Psoas muscle (tissue), 8 donors: ENCODE results near the gene C1GALT1C1L. TPM values are rescaled to one million over a fixed set of nuclear protein-coding genes. Genes with fewer than 3 reads are reported as not detected.
"Not testable (repeated sequence)": the region's sequence is repeated elsewhere in the genome, so short reads cannot be mapped to it uniquely, and the experiment has no call there.

ENCODE experiments used
- ATAC-seq, 4 donors: fragments of 200-7000 bp; cut with Tn5 transposase; one replicate each; pipeline ENCODE4 v1.9.1; 2020; ENCODE audit warnings: moderate library complexity in 3 of 4, mild to moderate bottlenecking in 2 of 4
- DNase-seq, 2 donors: peaks; one replicate each; pipeline ENCODE4 v3.0.0-alpha.2; 2020
- H3K27ac ChIP-seq: fragments of 200-600 bp; one replicate; pipeline ENCODE4 v1.8.0; 2022
- H3K27me3 ChIP-seq, 3 donors: fragments of 200-600 bp in 1 of 3; one replicate each; pipeline versions ENCODE4 v1.6.1 to v1.8.0; 2013 to 2022; ENCODE audit warnings: low read length in 2 of 3, mild to moderate bottlenecking in 2 of 3, moderate library complexity in 1 of 3; ENCODE audit not compliant: insufficient read depth in 3 of 3
- H3K36me3 ChIP-seq, 2 donors: fragments of 200-600 bp in 1 of 2; one replicate each; pipeline versions ENCODE4 v1.6.1 to v1.8.0; 2013 to 2022; ENCODE audit warnings: low read depth in 1 of 2, mild to moderate bottlenecking in 1 of 2, moderate library complexity in 1 of 2; ENCODE audit not compliant: insufficient read depth in 1 of 2
- H3K4me1 ChIP-seq: fragments of 200-600 bp; one replicate; pipeline ENCODE4 v1.8.0; 2022
- H3K4me3 ChIP-seq: fragments of 200-600 bp; one replicate; pipeline ENCODE4 v1.8.0; 2022; ENCODE audit warnings: mild to moderate bottlenecking
- H3K9me3 ChIP-seq: fragments of 200-600 bp; one replicate; pipeline ENCODE4 v1.8.0; 2022
- WGBS, 3 donors: extraction: QIAGEN DNeasy Blood & Tissue Kit; methylation state at CpG; one replicate each; pipeline versions ENCODE4 v1.1.6 to v1.1.7; 2013; 5-methylcytosine and 5-hydroxymethylcytosine counted together
- intact Hi-C, 2 donors: fragments of 100-400 bp; cut with DNase I; formaldehyde crosslinking; loops; one replicate each; pipeline versions ENCODE4 v1.11.0 to v1.14.2; 2022
- polyA plus RNA-seq, 3 donors: library from polyadenylated mRNA; stranded (reverse); fragments of 200-250 nt; gene quantifications; one replicate each; pipeline ENCODE4 v1.2.3, GENCODE V29; 2013
- total RNA-seq, 4 donors: library from RNA; stranded (reverse); fragmentation: NEBNext Ultra II Directional in 2 of 4; extraction: Animal tissue kit (Norgen Biotek cat#: 25700) in 2 of 4; gene quantifications; one replicate each; pipeline versions ENCODE4 v1.2.1 to v1.2.4, GENCODE V29; 2021 to 2023
- TF ChIP-seq, protein P1 (sequence below): fragments of 200-600 bp; IDR thresholded peaks from one replicate; pipeline ENCODE4 v1.8.0; 2022; ENCODE audit warnings: antibody characterized with exemption
- donor health status: healthy with polysubstance abuse.
- donor health status: DM: no; HTN: no; CAD: no; lungs with moderate emphysema.
- donor health status: Bipolar disorder and iron deficiency.
- donor health status: healthy.
- donor health status: DM: yes; HTN: yes; CAD: no.
- donor health status: DM: no; HTN: no; CAD: no.
- donor health status: DM: no; HTN: no; CAD: no.
- donor health status: DM: yes; HTN: yes; CAD: no.

Gene C1GALT1C1L
- total and polyA plus RNA-seq, 7 donors, result 0.16 to 0.56 (median 0.33) TPM; not detected in 1

DNA sequence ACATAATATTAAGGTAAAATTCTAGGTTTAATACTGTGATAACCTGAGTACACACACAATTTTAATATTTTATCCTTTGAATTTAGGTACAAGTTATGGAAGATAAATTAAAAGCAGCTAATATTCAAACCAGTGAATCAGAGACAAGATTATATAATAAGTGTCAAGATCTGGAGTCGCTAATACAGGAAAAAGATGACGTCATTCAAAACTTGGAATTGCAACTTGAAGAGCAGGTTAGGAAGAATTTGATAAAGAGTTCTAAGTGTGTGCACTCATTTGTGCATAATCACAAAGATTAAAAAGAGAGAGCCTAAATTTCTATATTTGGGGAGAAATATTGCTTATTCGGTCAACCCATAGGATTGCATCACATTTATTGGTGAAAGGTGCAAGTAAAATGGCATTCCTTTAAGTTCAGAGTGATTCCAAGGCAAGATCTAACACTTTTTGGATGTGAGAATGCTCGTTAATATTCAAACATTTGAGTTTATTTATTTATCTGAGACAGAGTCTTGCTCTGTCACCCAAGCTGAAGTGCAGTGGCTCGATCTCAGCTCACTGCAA lies 16.3 kb upstream of the C1GALT1C1L start:
- no peak for ATAC-seq
- Histone ChIP-seq H3K36me3 (no peaks in the 10 kb centered on the region), H3K27me3 (peaks cover 0 to 2% (median 0%) of the 10 kb centered on the region in 3 donors), H3K4me3 (no peak overlapping the region), H3K4me1 (no peaks in the 10 kb centered on the region), H3K27ac (no peak overlapping the region), H3K9me3 (no peaks in the 10 kb centered on the region)
- no peak for DNase-seq
- TF ChIP-seq, protein P1, sequence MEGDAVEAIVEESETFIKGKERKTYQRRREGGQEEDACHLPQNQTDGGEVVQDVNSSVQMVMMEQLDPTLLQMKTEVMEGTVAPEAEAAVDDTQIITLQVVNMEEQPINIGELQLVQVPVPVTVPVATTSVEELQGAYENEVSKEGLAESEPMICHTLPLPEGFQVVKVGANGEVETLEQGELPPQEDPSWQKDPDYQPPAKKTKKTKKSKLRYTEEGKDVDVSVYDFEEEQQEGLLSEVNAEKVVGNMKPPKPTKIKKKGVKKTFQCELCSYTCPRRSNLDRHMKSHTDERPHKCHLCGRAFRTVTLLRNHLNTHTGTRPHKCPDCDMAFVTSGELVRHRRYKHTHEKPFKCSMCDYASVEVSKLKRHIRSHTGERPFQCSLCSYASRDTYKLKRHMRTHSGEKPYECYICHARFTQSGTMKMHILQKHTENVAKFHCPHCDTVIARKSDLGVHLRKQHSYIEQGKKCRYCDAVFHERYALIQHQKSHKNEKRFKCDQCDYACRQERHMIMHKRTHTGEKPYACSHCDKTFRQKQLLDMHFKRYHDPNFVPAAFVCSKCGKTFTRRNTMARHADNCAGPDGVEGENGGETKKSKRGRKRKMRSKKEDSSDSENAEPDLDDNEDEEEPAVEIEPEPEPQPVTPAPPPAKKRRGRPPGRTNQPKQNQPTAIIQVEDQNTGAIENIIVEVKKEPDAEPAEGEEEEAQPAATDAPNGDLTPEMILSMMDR, result no peak
- intact Hi-C loops, result no loop called here
- 88 to 92% (median 91%) methylated on average over 5 of the region's 5 CpGs for WGBS, 3 donors

DNA sequence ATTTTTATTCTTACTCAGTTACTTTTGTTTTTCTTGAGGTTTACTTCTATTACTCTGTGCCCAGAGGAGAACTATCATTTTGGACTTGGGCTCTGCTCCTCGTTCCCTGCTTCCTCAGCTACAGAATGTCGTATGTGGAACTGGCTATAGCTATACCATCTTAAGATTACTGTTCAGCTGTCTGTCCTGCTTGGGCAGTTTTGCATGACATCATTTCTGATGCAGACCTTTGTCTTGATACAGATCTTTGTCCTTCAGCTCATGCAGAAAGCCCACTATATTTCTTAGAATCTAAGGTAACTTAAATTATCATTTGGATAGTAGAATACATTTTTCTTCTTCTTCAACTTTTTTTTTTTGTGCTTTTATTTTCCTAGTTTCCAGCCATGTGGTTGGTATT lies 13.8 kb upstream of the C1GALT1C1L start:
- Histone ChIP-seq H3K4me3 (no peak overlapping the region), H3K36me3 (no peaks in the 10 kb centered on the region), H3K27ac (no peak overlapping the region), H3K4me1 (no peaks in the 10 kb centered on the region), H3K9me3 (no peaks in the 10 kb centered on the region), H3K27me3 (peaks cover 0 to 2% (median 0%) of the 10 kb centered on the region in 3 donors)
- TF ChIP-seq, protein P1, result no peak
- 68 to 79% (median 72%) methylated on average over 2 of the region's 2 CpGs for WGBS, 3 donors
- DNase-seq (no peak), ATAC-seq (no peak)
- intact Hi-C loops, result no loop called here

DNA sequence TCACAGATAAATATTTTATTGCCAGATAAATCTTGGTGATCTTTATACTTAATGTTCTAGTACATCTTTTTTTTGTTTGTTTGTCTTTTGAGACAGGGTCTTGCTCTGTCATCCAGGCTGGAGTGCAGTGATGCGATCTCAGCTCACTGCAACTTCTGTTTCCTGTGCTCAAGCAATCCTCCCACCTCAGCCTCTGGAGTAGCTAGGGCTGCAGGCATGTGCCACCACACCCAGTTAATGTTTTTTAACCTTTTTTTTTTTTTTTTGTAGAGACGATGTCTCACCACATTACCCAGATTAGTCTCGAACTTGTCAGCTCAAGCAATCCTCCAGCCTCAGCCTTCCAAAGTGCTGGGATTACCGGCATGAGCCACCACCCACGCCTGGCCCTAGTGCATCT lies 9.1 kb upstream of the C1GALT1C1L start:
- ATAC-seq (no peak), DNase-seq (no peak)
- Histone ChIP-seq H3K27me3 (peaks cover 0 to 2% (median 0%) of the 10 kb centered on the region in 3 donors), H3K4me1 (no peaks in the 10 kb centered on the region), H3K9me3 (no peaks in the 10 kb centered on the region), H3K27ac (no peak overlapping the region), H3K4me3 (no peak overlapping the region), H3K36me3 (no peaks in the 10 kb centered on the region)
- intact Hi-C loops, result no loop called here
- TF ChIP-seq, protein P1, result no peak
- WGBS, 3 donors, result 68 to 79% (median 70%) methylated on average over 5 of the region's 5 CpGs

DNA sequence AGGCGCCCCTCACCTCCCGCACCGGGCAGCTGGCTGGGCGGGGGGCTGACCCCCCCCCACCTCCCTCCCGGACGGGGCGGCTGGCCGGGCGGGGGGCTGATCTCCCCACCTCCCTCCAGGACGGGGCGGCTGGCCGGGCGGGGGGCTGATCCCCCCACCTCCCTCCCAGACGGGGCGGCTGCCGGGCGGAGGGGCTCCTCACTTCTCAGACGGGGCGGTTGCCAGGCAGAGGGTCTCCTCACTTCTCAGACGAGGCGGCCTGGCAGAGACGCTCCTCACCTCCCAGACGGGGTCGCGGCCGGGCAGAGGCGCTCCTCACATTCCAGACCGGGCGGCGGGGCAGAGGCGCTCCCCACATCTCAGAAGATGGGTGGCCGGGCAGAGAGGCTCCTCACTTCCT lies 1.6 kb upstream of the C1GALT1C1L start:
- H3K27ac ChIP-seq, DNase-seq, H3K36me3 ChIP-seq, ATAC-seq, H3K27me3 ChIP-seq, H3K4me1 ChIP-seq, H3K4me3 ChIP-seq, H3K9me3 ChIP-seq, intact Hi-C loops: not testable (repeated sequence)
- WGBS, 3 donors, result 93 to 100% (median 99%) methylated on average over 3 to 32 of the region's 32 CpGs

DNA sequence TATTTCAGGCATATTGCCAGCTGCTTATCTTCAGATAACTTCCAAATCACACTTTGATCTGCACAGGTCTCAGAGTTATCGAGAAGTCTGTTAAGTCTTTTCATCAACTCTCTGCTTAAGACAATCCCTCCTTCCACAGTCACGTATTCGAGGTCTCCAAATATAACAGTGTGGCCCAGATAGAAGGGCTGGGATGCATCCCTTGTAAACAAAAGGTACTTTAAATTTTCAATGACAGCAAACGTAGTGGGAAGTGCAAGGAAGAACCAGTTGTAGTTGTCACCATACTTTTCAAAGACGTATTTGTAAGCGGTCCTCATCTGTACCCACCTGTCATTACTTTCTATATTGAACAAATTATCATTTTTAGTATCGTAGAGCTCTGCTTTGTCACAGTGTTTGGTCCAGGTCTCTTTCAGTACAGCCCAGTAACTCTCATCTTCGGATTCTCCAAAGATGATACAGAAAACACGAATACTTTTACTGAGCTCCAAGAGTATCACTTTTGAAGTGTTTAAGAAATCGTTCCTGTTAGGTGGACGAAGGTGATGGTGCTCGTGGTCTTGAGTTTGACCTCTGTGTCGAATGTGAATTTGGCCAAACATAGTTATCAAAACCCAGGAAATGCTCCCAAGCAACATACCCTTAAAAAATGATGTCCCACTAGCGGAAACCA lies 445 bp downstream of the C1GALT1C1L start:
- 47 to 57% (median 54%) methylated on average over 14 of the region's 14 CpGs for whole genome bisulfite sequencing, 3 donors
- no peaks in the 10 kb centered on the region for H3K36me3 ChIP-seq
- H3K27me3 ChIP-seq, result no peaks in the 10 kb centered on the region
- DNase-seq, result no peak
- peak overlapping the region; percentile 64 for H3K4me3 ChIP-seq
- no peaks in the 10 kb centered on the region for H3K9me3 ChIP-seq
- TF ChIP-seq, protein P1, result no peak
- ATAC-seq, result no peak
- no peak overlapping the region for H3K27ac ChIP-seq
- intact Hi-C loops, result no loop called here
- H3K4me1 ChIP-seq, result no peaks in the 10 kb centered on the region
